HG02870 (cell line): ENCODE results near the gene GABPB2.

Source experiments
- ATAC-seq: cut with Tn5 transposase; IDR thresholded peaks from one replicate; pipeline ENCODE4 v1.9.1; 2021; ENCODE audit warnings: mild to moderate bottlenecking, moderate library complexity; ENCODE audit not compliant: unreplicated experiment

The GABPB2 gene

GRCh38 chr1:151131701-151132334, 61.3 kb downstream of the GABPB2 start:
- ATAC-seq, result no peak

GRCh38 chr1:151132335-151133017, 61.9 kb downstream of the GABPB2 start:
- ATAC-seq, result no peak

GRCh38 chr1:151133018-151133806, 62.7 kb downstream of the GABPB2 start:
- ATAC-seq, result no peak

- ATAC-seq, result no peak
These were observed 63.8 kb downstream of the GABPB2 start for GRCh38 chr1:151134396-151134795.

- ATAC-seq, result no peak
These were observed 64.4 kb downstream of the GABPB2 start for GRCh38 chr1:151134991-151135390.

- ATAC-seq, result no peak
These were observed 65.1 kb downstream of the GABPB2 start for GRCh38 chr1:151135433-151136385.

- ATAC-seq, result no peak
These were observed 67.2 kb downstream of the GABPB2 start for GRCh38 chr1:151137789-151138188.

- no peak for ATAC-seq
These were observed 72.0 kb downstream of the GABPB2 start for GRCh38 chr1:151142411-151143056.

GRCh38 chr1:151143057-151143435, 72.5 kb downstream of the GABPB2 start:
- no peak for ATAC-seq

GRCh38 chr1:151143986-151144385, 73.4 kb downstream of the GABPB2 start:
- ATAC-seq, result no peak

GRCh38 chr1:151144474-151145303, 74.1 kb downstream of the GABPB2 start:
- no peak for ATAC-seq

- no peak for ATAC-seq
These were observed 74.9 kb downstream of the GABPB2 start for GRCh38 chr1:151145304-151146071.

- ATAC-seq, result no peak
These were observed 75.5 kb downstream of the GABPB2 start for GRCh38 chr1:151146072-151146411.

- peak; percentile 98 for ATAC-seq
These were observed 76.0 kb downstream of the GABPB2 start, which contains the start of gene SEMA6C for GRCh38 chr1:151146412-151147131. SEMA6C (minus strand) TSS chr1:151146631; CDS start chr1:151142621, 4,010 bp downstream.

GRCh38 chr1:151147132-151147503, 76.6 kb downstream of the GABPB2 start:
- ATAC-seq, result no peak

GRCh38 chr1:151147665-151148064, 77.1 kb downstream of the GABPB2 start:
- no peak for ATAC-seq

GRCh38 chr1:151156515-151156819, 85.9 kb downstream of the GABPB2 start, which contains the start of gene TNFAIP8L2:
TNFAIP8L2 (plus strand) TSS chr1:151156649; CDS start chr1:151158698, 2,049 bp downstream.
- ATAC-seq, result peak; percentile 47

GRCh38 chr1:151157067-151157531, 86.5 kb downstream of the GABPB2 start:
- no peak for ATAC-seq
